RWPE2 (cell line): ENCODE measurements around the gene SELENON.

Experiments used
- ATAC-seq: fragments of 200-7000 bp; cut with Tn5 transposase; 3 replicates; pipeline ENCODE4 v1.9.1; 2021; ENCODE audit warnings: low read depth
- DNase-seq: peaks from one replicate; pipeline ENCODE4 v3.0.0-alpha.2; 2020; ENCODE audit warnings: low spot score
- H3K27ac ChIP-seq: fragments of 450-650 bp; 2 replicates; pipeline ENCODE4 v1.5.1; 2017; ENCODE audit warnings: mild to moderate bottlenecking; ENCODE audit not compliant: poor library complexity, severe bottlenecking
- H3K27me3 ChIP-seq: fragments of 250-450 bp; sonication (Bioruptor Pico); 2 replicates; pipeline ENCODE4 v1.5.1; 2021; ENCODE audit warnings: mild to moderate bottlenecking, moderate library complexity; ENCODE audit not compliant: insufficient read depth, poor library complexity, severe bottlenecking
- H3K36me3 ChIP-seq: fragments of 250-450 bp; sonication (Bioruptor Pico); 2 replicates; pipeline ENCODE4 v1.5.1; 2020; ENCODE audit warnings: low read depth, mild to moderate bottlenecking, moderate library complexity
- H3K4me1 ChIP-seq: fragments of 250-450 bp; sonication (Bioruptor Pico); 2 replicates; pipeline ENCODE4 v1.5.1; 2021; ENCODE audit warnings: mild to moderate bottlenecking, moderate library complexity; ENCODE audit not compliant: insufficient read depth, poor library complexity, severe bottlenecking
- H3K4me3 ChIP-seq: fragments of 250-450 bp; sonication (Bioruptor Pico); 2 replicates; pipeline ENCODE4 v1.5.1; 2021; ENCODE audit warnings: mild to moderate bottlenecking, moderate library complexity; ENCODE audit not compliant: severe bottlenecking
- H3K9me3 ChIP-seq: fragments of 250-450 bp; sonication (Bioruptor Pico); 2 replicates; pipeline ENCODE4 v1.5.1; 2021; ENCODE audit warnings: mild to moderate bottlenecking, moderate library complexity; ENCODE audit not compliant: severe bottlenecking
- CTCF ChIP-seq: fragments of 450-650 bp; IDR thresholded peaks from one replicate; pipeline ENCODE4 v1.5.1; 2017; ENCODE audit warnings: mild to moderate bottlenecking, moderate library complexity; ENCODE audit not compliant: poor library complexity, severe bottlenecking

Gene SELENON

GRCh38 chr1:25756215-25756614 is 43.8 kb upstream of the SELENON start:
- no peak for DNase-seq
- H3K4me3 ChIP-seq = no peak overlapping the region
- H3K36me3 ChIP-seq = no peaks in the 10 kb centered on the region
- no peak for TF ChIP-seq CTCF
- H3K4me1 ChIP-seq = no peaks in the 10 kb centered on the region
- H3K9me3 ChIP-seq = no peaks in the 10 kb centered on the region
- H3K27ac ChIP-seq = no peak overlapping the region
- no peak for ATAC-seq
- no peaks in the 10 kb centered on the region for H3K27me3 ChIP-seq

GRCh38 chr1:25757151-25757845 is 42.7 kb upstream of the SELENON start:
- Histone ChIP-seq H3K27ac (no peak overlapping the region), H3K9me3 (no peaks in the 10 kb centered on the region), H3K36me3 (no peaks in the 10 kb centered on the region), H3K27me3 (no peaks in the 10 kb centered on the region), H3K4me3 (no peak overlapping the region), H3K4me1 (no peaks in the 10 kb centered on the region)
- ATAC-seq = no peak
- no peak for TF ChIP-seq CTCF
- DNase-seq = no peak

- no peaks in the 10 kb centered on the region for H3K4me1 ChIP-seq
- H3K27me3 ChIP-seq = no peaks in the 10 kb centered on the region
- no peak for TF ChIP-seq CTCF
- no peak overlapping the region for H3K27ac ChIP-seq
- H3K4me3 ChIP-seq = no peak overlapping the region
- DNase-seq = no peak
- no peak for ATAC-seq
- no peaks in the 10 kb centered on the region for H3K9me3 ChIP-seq
- no peaks in the 10 kb centered on the region for H3K36me3 ChIP-seq
Measured at GRCh38 chr1:25757846-25758185, 42.2 kb upstream of the SELENON start.

- Histone ChIP-seq H3K27ac (no peak overlapping the region), H3K36me3 (no peaks in the 10 kb centered on the region), H3K27me3 (no peaks in the 10 kb centered on the region), H3K9me3 (no peaks in the 10 kb centered on the region), H3K4me3 (no peak overlapping the region), H3K4me1 (no peaks in the 10 kb centered on the region)
- TF ChIP-seq CTCF = no peak
- ATAC-seq = no peak
- DNase-seq = no peak
Measured at GRCh38 chr1:25758466-25759070, 41.4 kb upstream of the SELENON start.

GRCh38 chr1:25760122-25760719 is 39.8 kb upstream of the SELENON start:
- no peaks in the 10 kb centered on the region for H3K36me3 ChIP-seq
- ATAC-seq (no peak), DNase-seq (no peak)
- H3K27ac ChIP-seq = no peak overlapping the region
- H3K4me3 ChIP-seq = no peak overlapping the region
- no peaks in the 10 kb centered on the region for H3K4me1 ChIP-seq
- no peaks in the 10 kb centered on the region for H3K27me3 ChIP-seq
- no peak for TF ChIP-seq CTCF
- no peaks in the 10 kb centered on the region for H3K9me3 ChIP-seq
